ENCODE results near the gene GNL1. TPM values are rescaled to one million over a fixed set of nuclear protein-coding genes. Genes with fewer than 3 reads are reported as not detected.

The GNL1 gene
- total and polyA plus RNA-seq, 2 donors (not counting 1 experiment from before 2014, with no cell fraction given) = 36.0 to 107 TPM

DNA sequence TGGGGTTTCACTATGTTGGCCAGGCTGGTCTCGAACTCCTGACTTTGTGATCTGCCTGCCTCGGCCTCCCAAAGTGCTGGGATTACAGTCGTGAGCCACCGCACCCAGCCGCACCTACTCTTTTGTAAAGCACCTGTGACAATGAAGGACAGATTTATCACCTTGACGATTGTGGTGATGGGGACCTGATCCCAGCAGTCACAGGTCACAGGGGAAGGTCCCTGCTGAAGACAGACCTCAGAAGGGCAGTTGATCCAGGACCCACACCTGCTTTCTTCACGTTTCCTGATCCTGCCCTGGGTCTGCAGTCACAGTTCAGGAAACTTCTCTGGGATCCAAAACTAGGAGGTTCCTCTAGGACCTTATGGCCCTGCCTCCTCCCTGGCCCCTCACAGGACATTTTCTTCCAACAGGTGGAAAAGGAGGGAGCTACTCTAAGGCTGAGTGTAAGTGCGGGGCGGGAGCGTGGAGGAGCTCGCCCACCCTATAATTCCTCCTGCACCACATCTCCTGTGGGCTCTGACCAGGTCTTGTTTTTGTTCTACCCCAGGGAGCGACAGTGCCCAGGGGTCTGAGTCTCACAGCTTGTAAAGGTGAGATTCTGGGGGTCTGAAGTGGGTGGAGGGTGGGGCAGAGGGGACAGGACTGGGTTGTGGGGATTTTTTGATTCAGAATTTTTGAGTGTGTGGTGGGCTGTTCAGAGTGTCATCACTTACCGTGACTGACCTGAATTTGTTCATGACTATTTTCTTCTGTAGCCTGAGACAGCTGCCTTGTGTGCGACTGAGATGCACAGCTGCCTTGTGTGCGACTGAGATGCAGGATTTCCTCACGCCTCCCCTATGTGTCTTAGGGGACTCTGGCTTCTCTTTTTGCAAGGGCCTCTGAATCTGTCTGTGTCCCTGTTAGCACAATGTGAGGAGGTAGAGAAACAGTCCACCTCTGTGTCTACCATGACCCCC lies 64.0 kb downstream of the GNL1 start:
- ATAC-seq (ENCODE audit: low read depth) = no peak

More for the DNA sequence above, 64.0 kb downstream of the GNL1 start:
- no peaks in the 10 kb centered on the region for H3K9me3 ChIP-seq (ENCODE audit: control extremely low read depth in 1 of 3, control insufficient read depth in 2 of 3, insufficient read depth in 1 of 3, low read length in 2 of 3)
- H3K4me1 ChIP-seq (ENCODE audit: control insufficient read depth in 2 of 2, insufficient read depth in 2 of 2, low read length in 2 of 2) = peaks cover 60 to 78% of the 10 kb centered on the region in 2 donors
- WGBS (ENCODE audit: insufficient coverage) = 53% methylated on average over 9 of the region's 16 CpGs
- peak overlapping the region; percentile 84 for H3K27ac Mint-ChIP-seq
- DNase-seq = no peak
- no peak overlapping the region for H2AFZ ChIP-seq (ENCODE audit: insufficient read depth, low read depth, low read length, poor library complexity, severe bottlenecking)
- H3K4me3 ChIP-seq (ENCODE audit: control extremely low read depth in 1 of 5, extremely low read depth in 1 of 5, insufficient read depth in 1 of 5, low read depth in 2 of 5, low read length in 4 of 5) = peak overlapping the region; percentile 27 to 100 (median 100)
- H3K4me1 Mint-ChIP-seq = peaks cover 80% of the 10 kb centered on the region
- H3K4me3 Mint-ChIP-seq = peak overlapping the region; percentile 99
- H3K9me3 Mint-ChIP-seq (ENCODE audit: insufficient read depth) = no peaks in the 10 kb centered on the region
- H3K27me3 ChIP-seq (replicated peaks in 1 of 4; ENCODE audit: control extremely low read depth in 1 of 4, control insufficient read depth in 3 of 4, insufficient read depth in 4 of 4, low read length in 3 of 4) = no peaks in the 10 kb centered on the region
- POLR2A ChIA-PET = interaction anchor here (0.5 to 9.1 kb wide), 13 partner anchors 10 to 125 kb away, joined by 3 to 126 read pairs (median 10); partner anchors contain the start of genes GNL1, MRPS18B, PPP1R10 and PRR3
- H3K27me3 Mint-ChIP-seq = no peaks in the 10 kb centered on the region
- CTCF ChIA-PET = interaction anchor here (0.6 to 6.2 kb wide), 14 partner anchors 8 to 59 kb away, joined by 3 to 114 read pairs (median 12); no protein-coding TSS in a partner anchor
- H4K20me1 ChIP-seq (ENCODE audit: control insufficient read depth, insufficient read depth, low read length, poor library complexity, severe bottlenecking) = peaks cover 53% of the 10 kb centered on the region
- intact Hi-C loops (cut with micrococcal nuclease) = no loop called here
- H3K9ac ChIP-seq (ENCODE audit: low read length) = peak overlapping the region; percentile 100
- no peak for TF ChIP-seq EZH2 (IDR thresholded peaks at IDR 0.05; ENCODE audit: borderline replicate concordance, insufficient read depth, low read depth, low read length, poor library complexity, severe bottlenecking)
- TF ChIP-seq, protein P1, sequence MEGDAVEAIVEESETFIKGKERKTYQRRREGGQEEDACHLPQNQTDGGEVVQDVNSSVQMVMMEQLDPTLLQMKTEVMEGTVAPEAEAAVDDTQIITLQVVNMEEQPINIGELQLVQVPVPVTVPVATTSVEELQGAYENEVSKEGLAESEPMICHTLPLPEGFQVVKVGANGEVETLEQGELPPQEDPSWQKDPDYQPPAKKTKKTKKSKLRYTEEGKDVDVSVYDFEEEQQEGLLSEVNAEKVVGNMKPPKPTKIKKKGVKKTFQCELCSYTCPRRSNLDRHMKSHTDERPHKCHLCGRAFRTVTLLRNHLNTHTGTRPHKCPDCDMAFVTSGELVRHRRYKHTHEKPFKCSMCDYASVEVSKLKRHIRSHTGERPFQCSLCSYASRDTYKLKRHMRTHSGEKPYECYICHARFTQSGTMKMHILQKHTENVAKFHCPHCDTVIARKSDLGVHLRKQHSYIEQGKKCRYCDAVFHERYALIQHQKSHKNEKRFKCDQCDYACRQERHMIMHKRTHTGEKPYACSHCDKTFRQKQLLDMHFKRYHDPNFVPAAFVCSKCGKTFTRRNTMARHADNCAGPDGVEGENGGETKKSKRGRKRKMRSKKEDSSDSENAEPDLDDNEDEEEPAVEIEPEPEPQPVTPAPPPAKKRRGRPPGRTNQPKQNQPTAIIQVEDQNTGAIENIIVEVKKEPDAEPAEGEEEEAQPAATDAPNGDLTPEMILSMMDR (IDR thresholded peaks at IDR 0.05) = no peak
- peaks cover 69% of the 10 kb centered on the region for H3K79me2 ChIP-seq (ENCODE audit: control insufficient read depth, insufficient read depth, low read length)
- peak overlapping the region; percentile 15 to 59 for H3K27ac ChIP-seq (ENCODE audit: low read length in 2 of 2)
- H3K4me2 ChIP-seq (replicated peaks; ENCODE audit: low read depth, low read length, poor library complexity, severe bottlenecking) = peak overlapping the region; percentile 93
- H3K36me3 ChIP-seq (replicated peaks in 1 of 2; ENCODE audit: control extremely low read depth in 1 of 2, control insufficient read depth in 1 of 2, extremely low read depth in 1 of 2, insufficient read depth in 2 of 2, low read length in 1 of 2) = peaks cover 2 to 46% of the 10 kb centered on the region in 2 experiments

Small RNA genes lying within 50 kb of the gene (small RNA-seq; reads per million reads assigned to genes)
- not detected for gene MIR877 (ENCODE audit: insufficient read length, low read depth, low replicate concordance)

Other genes with a start within 250 kb of the GNL1 start
- gene TRIM39, start 229.6 kb downstream of the GNL1 start, total RNA-seq = 28.2 and 31.4 TPM in 2 replicates
- gene TRIM39, start 229.6 kb downstream of the GNL1 start, polyA plus RNA-seq = 18.1 and 43.6 TPM in 2 replicates
- 48.1 and 50.6 TPM in 2 replicates for gene RPP21, start 211.3 kb downstream of the GNL1 start, total RNA-seq
- gene RPP21, start 211.3 kb downstream of the GNL1 start, polyA plus RNA-seq = 104 and 114 TPM in 2 replicates
- gene HLA-E, start 67.0 kb downstream of the GNL1 start, total RNA-seq = 1,023 and 1,043 TPM in 2 replicates
- 1,146 and 1,174 TPM in 2 replicates for gene HLA-E, start 67.0 kb downstream of the GNL1 start, polyA plus RNA-seq
- 30.3 and 33.7 TPM in 2 replicates for gene PRR3, start 806 bp upstream of the GNL1 start, total RNA-seq
- gene PRR3, start 806 bp upstream of the GNL1 start, polyA plus RNA-seq = 10.7 and 15.0 TPM in 2 replicates
- 60.9 and 63.7 TPM in 2 replicates for gene ABCF1, start 15.0 kb upstream of the GNL1 start, total RNA-seq
- gene ABCF1, start 15.0 kb upstream of the GNL1 start, polyA plus RNA-seq = 22.8 and 51.0 TPM in 2 replicates
- gene PPP1R10, start 60.8 kb upstream of the GNL1 start, total RNA-seq = 157 and 177 TPM in 2 replicates
- 40.7 and 61.5 TPM in 2 replicates for gene PPP1R10, start 60.8 kb upstream of the GNL1 start, polyA plus RNA-seq
- gene MRPS18B, start 61.4 kb upstream of the GNL1 start, total RNA-seq = 37.9 and 38.8 TPM in 2 replicates
- 26.3 and 35.9 TPM in 2 replicates for gene MRPS18B, start 61.4 kb upstream of the GNL1 start, polyA plus RNA-seq
- gene ATAT1, start 70.4 kb upstream of the GNL1 start, total RNA-seq = 19.3 and 21.5 TPM in 2 replicates
- gene ATAT1, start 70.4 kb upstream of the GNL1 start, polyA plus RNA-seq = 15.1 and 15.7 TPM in 2 replicates
- gene C6orf136, start 90.6 kb upstream of the GNL1 start, total RNA-seq = 24.9 and 37.2 TPM in 2 replicates
- gene C6orf136, start 90.6 kb upstream of the GNL1 start, polyA plus RNA-seq = 31.0 and 36.6 TPM in 2 replicates
- gene DHX16, start 116.5 kb upstream of the GNL1 start, total RNA-seq = 51.1 and 58.3 TPM in 2 replicates
- 69.7 and 71.7 TPM in 2 replicates for gene DHX16, start 116.5 kb upstream of the GNL1 start, polyA plus RNA-seq
- 121 and 125 TPM in 2 replicates for gene PPP1R18, start 130.2 kb upstream of the GNL1 start, total RNA-seq
- gene PPP1R18, start 130.2 kb upstream of the GNL1 start, polyA plus RNA-seq = 71.6 and 113 TPM in 2 replicates
- 22.8 and 24.9 TPM in 2 replicates for gene NRM, start 134.5 kb upstream of the GNL1 start, total RNA-seq
- 18.9 and 26.0 TPM in 2 replicates for gene NRM, start 134.5 kb upstream of the GNL1 start, polyA plus RNA-seq
- 69.3 and 87.4 TPM in 2 replicates for gene MDC1, start 160.8 kb upstream of the GNL1 start, total RNA-seq
- 24.9 and 26.4 TPM in 2 replicates for gene MDC1, start 160.8 kb upstream of the GNL1 start, polyA plus RNA-seq
- gene TUBB, start 163.9 kb upstream of the GNL1 start, total RNA-seq = 288 and 295 TPM in 2 replicates
- gene TUBB, start 163.9 kb upstream of the GNL1 start, polyA plus RNA-seq = 58.9 and 102 TPM in 2 replicates
- gene FLOT1, start 186.2 kb upstream of the GNL1 start, total RNA-seq = 71.2 and 75.7 TPM in 2 replicates
- 75.8 and 79.4 TPM in 2 replicates for gene FLOT1, start 186.2 kb upstream of the GNL1 start, polyA plus RNA-seq
- 4.2 and 5.5 TPM in 2 replicates for gene IER3, start 188.1 kb upstream of the GNL1 start, total RNA-seq
- gene IER3, start 188.1 kb upstream of the GNL1 start, polyA plus RNA-seq = 3.7 and 7.5 TPM in 2 replicates

All from B cell (primary cell).